Type B pancreatic cell (in vitro differentiated cells): ENCODE data around the gene ASCC3. TPM values are rescaled to one million over a fixed set of nuclear protein-coding genes. Genes with fewer than 3 reads are reported as not detected.

ENCODE experiments used
- DNase-seq: peaks from one replicate; pipeline ENCODE4 v3.0.0; 2021; ENCODE audit warnings: mixed read lengths; ENCODE audit not compliant: unreplicated experiment; ENCODE audit errors: extremely low spot score
- H3K27ac Mint-ChIP-seq: 2 replicates; pipeline ENCODE4 v1.8.0; 2021; ENCODE audit warnings: mild to moderate bottlenecking, mixed read lengths
- H3K27me3 Mint-ChIP-seq: 2 replicates; pipeline ENCODE4 v1.8.0; 2021; ENCODE audit warnings: mixed read lengths
- H3K36me3 Mint-ChIP-seq: 2 replicates; pipeline ENCODE4 v1.8.0; 2021; ENCODE audit warnings: mixed read lengths
- H3K4me1 Mint-ChIP-seq: one replicate; pipeline ENCODE4 v1.8.0; 2021; ENCODE audit warnings: mixed read lengths; ENCODE audit not compliant: unreplicated experiment
- H3K4me3 Mint-ChIP-seq: 2 replicates; pipeline ENCODE4 v1.8.0; 2021; ENCODE audit warnings: mild to moderate bottlenecking, mixed read lengths
- H3K9me3 Mint-ChIP-seq: 2 replicates; pipeline ENCODE4 v1.8.0; 2021; ENCODE audit warnings: mixed read lengths
- CTCF ChIP-seq: fragments of 200-600 bp; sonication (generic); conservative IDR thresholded peaks from 2 replicates; pipeline ENCODE4 v1.5.0; 2021; ENCODE audit warnings: antibody characterized with exemption, mild to moderate bottlenecking
- total RNA-seq: library from RNA; stranded (reverse); gene quantifications from 2 replicates; pipeline ENCODE4 v1.2.1, GENCODE V29; 2021; ENCODE audit warnings: low replicate concordance

The ASCC3 gene
- total RNA-seq, 1 donor from 2014 or later, result 51.2 TPM

GRCh38 chr6:100803264-100804045, 77.7 kb downstream of the ASCC3 start:
- no peaks in the 10 kb centered on the region for H3K27me3 Mint-ChIP-seq
- no peak for TF ChIP-seq CTCF
- no peak overlapping the region for H3K27ac Mint-ChIP-seq

GRCh38 chr6:100801036-100801435, 80.1 kb downstream of the ASCC3 start:
- Mint-ChIP-seq H3K27ac (no peak overlapping the region), H3K36me3 (peaks cover 12% of the 10 kb centered on the region), H3K9me3 (no peaks in the 10 kb centered on the region), H3K4me1 (no peaks in the 10 kb centered on the region), H3K27me3 (no peaks in the 10 kb centered on the region), H3K4me3 (no peak overlapping the region)
- DNase-seq, result no peak
- TF ChIP-seq CTCF, result no peak

More at GRCh38 chr6:100803264-100804045, 77.7 kb downstream of the ASCC3 start:
- H3K36me3 Mint-ChIP-seq, result peaks cover 12% of the 10 kb centered on the region
- H3K4me3 Mint-ChIP-seq, result no peak overlapping the region
- DNase-seq, result no peak
- H3K9me3 Mint-ChIP-seq, result no peaks in the 10 kb centered on the region
- no peaks in the 10 kb centered on the region for H3K4me1 Mint-ChIP-seq

- no peak for TF ChIP-seq CTCF
- DNase-seq, result no peak
- Mint-ChIP-seq H3K4me1 (no peaks in the 10 kb centered on the region), H3K27ac (no peak overlapping the region), H3K27me3 (no peaks in the 10 kb centered on the region), H3K36me3 (peaks cover 9% of the 10 kb centered on the region), H3K4me3 (no peak overlapping the region), H3K9me3 (no peaks in the 10 kb centered on the region)
These were observed 84.9 kb downstream of the ASCC3 start for GRCh38 chr6:100796049-100796823.

DNA sequence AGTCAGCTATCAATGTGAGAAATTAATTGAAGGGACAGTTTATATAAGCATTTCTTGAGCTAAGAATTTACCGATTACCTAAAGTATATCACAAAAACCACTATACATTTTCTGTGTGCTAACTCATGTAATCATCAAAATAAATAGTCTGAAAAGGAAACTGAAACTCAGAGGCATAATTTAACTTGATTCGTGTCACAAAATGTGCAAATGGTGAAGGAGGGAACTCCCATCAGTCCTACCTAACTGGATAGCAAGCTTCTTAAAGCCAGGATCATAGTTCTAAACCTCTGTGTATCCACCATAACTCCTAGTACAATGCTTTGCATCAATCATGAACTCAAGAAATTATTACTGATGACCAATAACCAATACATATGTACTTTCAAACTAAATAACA, 91.0 kb downstream of the ASCC3 start:
- no peaks in the 10 kb centered on the region for H3K4me1 Mint-ChIP-seq
- peaks cover 7% of the 10 kb centered on the region for H3K36me3 Mint-ChIP-seq
- no peak overlapping the region for H3K27ac Mint-ChIP-seq
- no peak for TF ChIP-seq CTCF
- no peak overlapping the region for H3K4me3 Mint-ChIP-seq
- no peak for DNase-seq
- no peaks in the 10 kb centered on the region for H3K9me3 Mint-ChIP-seq
- no peaks in the 10 kb centered on the region for H3K27me3 Mint-ChIP-seq

DNA sequence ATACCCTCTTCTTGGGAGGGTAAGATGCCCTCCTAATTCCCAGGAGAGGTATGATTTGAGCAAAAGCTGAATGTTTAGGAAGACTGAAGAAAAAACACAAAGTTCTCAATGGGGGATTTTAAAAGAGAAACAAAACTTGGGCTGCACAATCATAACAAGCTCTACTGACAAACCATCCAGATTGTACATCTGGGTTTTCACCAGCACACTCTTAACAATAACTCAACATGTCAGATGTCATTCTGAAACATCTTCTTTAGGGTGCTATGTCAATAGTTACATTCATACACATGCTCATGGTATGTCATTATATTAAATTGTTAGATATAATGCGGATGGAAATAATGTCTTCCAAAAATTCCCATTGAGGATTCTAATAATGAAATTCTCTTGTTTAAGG, 95.1 kb downstream of the ASCC3 start:
- H3K4me1 Mint-ChIP-seq, result no peaks in the 10 kb centered on the region
- no peak for DNase-seq

More for the DNA sequence above, 95.1 kb downstream of the ASCC3 start:
- H3K27me3 Mint-ChIP-seq, result no peaks in the 10 kb centered on the region
- H3K9me3 Mint-ChIP-seq, result no peaks in the 10 kb centered on the region
- H3K27ac Mint-ChIP-seq, result no peak overlapping the region
- H3K36me3 Mint-ChIP-seq, result peaks cover 5% of the 10 kb centered on the region
- TF ChIP-seq CTCF, result no peak
- no peak overlapping the region for H3K4me3 Mint-ChIP-seq
